Hematopoietic multipotent progenitor cell treated with erythropoietin and hydrocortisone succinate and interleukin-3 and kit ligand, for 17 days (in vitro differentiated cells): ENCODE measurements around the gene PCBP4.

Experiments
- DNase-seq: peaks from one replicate; pipeline ENCODE4 v3.0.0-alpha.2; 2015; ENCODE audit warnings: low spot score

The PCBP4 gene

GRCh38 chr3:51970606-51971300 lies 3.5 kb upstream of the PCBP4 start:
- DNase-seq = no peak

GRCh38 chr3:51969841-51970240 lies 2.6 kb upstream of the PCBP4 start:
- DNase-seq = no peak

DNA sequence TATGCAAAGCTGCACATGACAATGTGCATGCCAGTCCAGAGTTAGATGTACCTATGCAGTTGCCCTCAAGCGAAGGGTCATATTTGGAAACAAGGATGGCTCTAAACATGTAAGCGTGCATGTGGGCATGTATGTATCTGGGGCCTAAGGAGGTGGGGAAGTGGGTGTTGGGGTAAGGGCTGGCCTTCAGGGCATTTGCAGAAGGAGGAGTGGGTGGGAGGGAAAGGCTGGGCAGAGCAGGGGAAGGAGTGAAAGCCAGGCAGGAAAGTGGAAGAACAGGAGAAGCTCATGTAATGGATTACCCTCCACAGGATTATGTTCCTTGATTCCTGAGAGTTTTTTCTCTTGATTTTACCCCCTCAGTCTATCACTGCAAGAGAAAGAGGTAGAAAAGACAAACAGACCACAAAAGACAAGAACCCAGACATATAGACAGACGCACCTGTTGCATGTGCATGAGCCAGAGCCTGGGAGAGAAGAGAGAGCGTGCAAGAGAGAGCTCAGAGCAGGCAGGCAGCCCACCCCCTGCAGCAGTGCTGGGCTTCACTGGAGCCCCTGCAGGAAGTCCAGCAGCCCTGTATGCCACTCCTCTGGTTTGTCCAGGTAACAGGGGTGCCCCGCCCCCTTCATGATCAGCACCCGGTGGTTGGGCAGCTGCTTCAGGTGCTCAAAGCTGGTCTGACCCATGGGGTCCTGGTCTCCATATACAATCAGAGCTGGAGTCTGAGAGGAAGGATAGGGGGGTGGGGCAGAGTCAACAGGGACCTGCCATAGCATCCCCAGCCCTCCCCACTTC lies 1.8 kb upstream of the PCBP4 start:
- DNase-seq = no peak

- DNase-seq = no peak
Measured at GRCh38 chr3:51968170-51968775, 1.0 kb upstream of the PCBP4 start.

- no peak for DNase-seq
Measured at GRCh38 chr3:51966922-51967383, 301 bp downstream of the PCBP4 start.

- DNase-seq = no peak
Measured at GRCh38 chr3:51966486-51966885, 768 bp downstream of the PCBP4 start.

GRCh38 chr3:51966016-51966415 lies 1.2 kb downstream of the PCBP4 start:
- DNase-seq = no peak

GRCh38 chr3:51964521-51964920 lies 2.7 kb downstream of the PCBP4 start:
- no peak for DNase-seq

DNA sequence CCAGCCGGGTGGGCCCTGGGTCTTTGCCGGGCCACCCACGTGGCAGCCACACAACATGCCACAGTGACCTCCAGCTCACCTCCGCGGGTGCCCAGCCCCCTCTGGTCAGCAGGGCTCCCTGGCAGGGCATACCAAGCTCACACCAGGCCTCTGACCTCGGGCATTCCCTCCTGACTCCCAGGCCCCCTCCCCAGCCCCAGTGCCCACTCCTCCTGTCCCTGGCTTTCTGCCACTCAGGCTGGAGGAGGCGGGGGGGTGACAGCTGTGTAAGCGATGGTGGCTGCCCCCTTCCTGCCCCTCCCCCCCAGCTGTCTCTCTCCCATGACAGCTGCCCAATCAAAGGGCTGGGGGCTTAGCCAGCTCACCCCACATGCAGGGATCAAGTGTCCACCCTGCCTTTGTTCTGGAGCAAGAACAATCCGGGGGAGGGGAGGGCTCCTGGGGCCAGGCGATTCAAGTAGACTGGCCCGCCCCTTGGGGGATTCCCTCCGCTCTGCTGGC lies 3.3 kb downstream of the PCBP4 start:
- no peak for DNase-seq

- DNase-seq = no peak
Measured at GRCh38 chr3:51962854-51963530, 4.3 kb downstream of the PCBP4 start.

GRCh38 chr3:51961602-51962569 lies 5.4 kb downstream of the PCBP4 start:
- no peak for DNase-seq

- no peak for DNase-seq
Measured at GRCh38 chr3:51961011-51961410, 6.2 kb downstream of the PCBP4 start.

DNA sequence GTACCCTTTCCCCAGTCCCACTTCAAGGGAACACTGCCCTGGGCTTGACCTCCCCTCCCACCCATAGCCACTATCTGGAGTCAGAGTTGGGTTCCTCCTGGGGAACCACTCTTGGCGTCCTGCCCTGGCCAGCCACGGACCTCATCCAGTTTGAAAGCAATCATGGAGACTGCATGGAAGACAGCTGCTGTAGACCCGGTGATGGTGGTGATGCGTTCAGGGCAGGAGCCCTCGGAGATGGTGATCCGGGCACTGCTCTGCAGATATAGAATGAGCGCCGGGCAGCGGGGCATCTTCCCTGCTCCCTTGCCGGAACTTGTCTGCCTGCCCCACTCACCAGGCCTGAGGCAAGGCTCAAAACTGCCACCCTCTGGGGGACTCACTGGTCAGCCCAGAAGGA lies 6.9 kb downstream of the PCBP4 start:
- DNase-seq = no peak

GRCh38 chr3:51959651-51960050 lies 7.6 kb downstream of the PCBP4 start:
- no peak for DNase-seq

DNA sequence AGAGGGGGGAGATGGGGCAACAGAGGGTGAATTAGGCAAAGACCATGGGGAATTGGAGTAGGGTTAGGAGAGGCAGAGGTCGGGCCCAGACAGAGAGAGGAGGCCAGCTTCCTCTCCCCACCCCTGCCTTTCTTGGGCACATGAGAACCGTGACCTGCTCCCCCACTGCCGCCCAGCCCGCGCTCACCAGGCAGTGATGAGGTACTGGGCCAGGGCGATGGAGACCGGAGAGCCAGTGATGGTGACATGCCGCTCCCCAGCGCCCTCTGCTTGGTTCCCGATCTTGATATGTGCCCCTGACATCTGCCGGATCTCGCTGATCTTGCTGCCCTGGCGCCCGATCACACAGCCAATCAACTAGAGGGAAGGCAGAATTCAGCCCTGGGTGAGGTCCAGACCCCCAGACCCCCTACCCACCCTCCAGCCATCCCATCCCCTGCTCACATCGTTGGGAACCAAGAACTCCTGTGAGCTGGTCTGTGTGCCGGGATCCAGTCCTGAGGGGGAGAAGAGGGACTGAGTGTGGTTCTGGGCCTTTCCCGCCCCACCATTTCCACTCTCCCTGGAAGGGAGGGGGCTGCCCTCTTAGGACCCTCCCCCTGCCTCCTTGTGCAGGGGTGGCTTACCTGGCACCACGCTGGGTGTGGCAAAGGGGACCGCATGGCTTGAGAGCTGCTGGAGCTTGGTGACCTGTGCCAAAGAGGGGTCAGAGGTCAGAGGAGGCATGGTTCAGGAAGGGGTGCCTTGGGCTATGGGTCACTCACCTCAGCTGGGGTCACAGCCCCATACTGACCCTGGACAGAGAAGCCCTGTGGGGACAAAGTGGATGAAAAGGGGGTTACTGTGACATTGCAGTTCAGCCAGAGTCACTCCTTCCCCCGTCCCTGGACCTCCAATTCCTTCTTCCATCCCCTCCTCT lies 8.4 kb downstream of the PCBP4 start:
- no peak for DNase-seq

GRCh38 chr3:51957520-51958205 lies 9.6 kb downstream of the PCBP4 start:
- no peak for DNase-seq

- no peak for DNase-seq
Measured at GRCh38 chr3:51955893-51956770, 11.1 kb downstream of the PCBP4 start.

DNA sequence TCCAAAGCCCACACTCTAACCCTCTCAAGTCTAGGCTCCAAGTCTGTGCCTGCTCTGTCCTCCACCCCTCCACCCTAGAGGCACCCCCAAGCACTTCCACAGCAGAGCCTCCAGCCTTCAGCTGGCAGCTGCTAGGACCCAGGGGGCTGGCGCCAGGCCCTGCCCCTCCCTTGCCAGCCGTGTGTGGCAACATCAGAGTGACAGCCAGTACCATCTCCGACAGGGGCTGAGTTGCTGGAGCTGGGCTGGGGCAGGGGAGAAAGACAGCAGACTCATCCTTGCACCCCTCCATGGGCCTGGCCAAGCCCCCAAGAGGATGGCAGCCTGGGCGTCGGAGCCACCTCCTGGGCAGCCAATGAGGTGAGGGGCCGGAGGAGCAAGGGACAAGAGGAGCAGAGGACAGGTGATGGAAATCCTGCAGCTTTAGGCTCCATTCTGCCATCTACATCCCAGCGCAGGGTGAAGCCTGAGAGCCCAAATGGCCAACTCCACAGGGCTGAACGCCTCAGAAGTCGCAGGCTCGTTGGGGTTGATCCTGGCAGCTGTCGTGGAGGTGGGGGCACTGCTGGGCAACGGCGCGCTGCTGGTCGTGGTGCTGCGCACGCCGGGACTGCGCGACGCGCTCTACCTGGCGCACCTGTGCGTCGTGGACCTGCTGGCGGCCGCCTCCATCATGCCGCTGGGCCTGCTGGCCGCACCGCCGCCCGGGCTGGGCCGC lies 11.9 kb downstream of the PCBP4 start, which contains the start of gene GPR62:
TSS of gene GPR62 (plus strand) at position 207 of the 718 bp plus-strand sequence. CDS start at position 479, 272 bp downstream.
- DNase-seq = no peak
